ENCODE measurements around the gene DTNBP1. TPM values are rescaled to one million over a fixed set of nuclear protein-coding genes. Genes with fewer than 3 reads are reported as not detected.

Gene DTNBP1
- total RNA-seq, 2 donors from 2014 or later = 11.5 to 30.8 TPM

GRCh38 chr6:15619330-15619729 lies 43.5 kb downstream of the DTNBP1 start:
- peaks cover 4% of the 10 kb centered on the region for H3K36me3 ChIP-seq
- ATAC-seq (ENCODE audit: insufficient number of reproducible peaks, low FRiP score, low read depth) (no peak), DNase-seq (ENCODE audit: low spot score) (no peak)
- H3K4me1 ChIP-seq (ENCODE audit: control insufficient read depth in 1 of 2, low read depth in 2 of 2) = peaks cover 0 to 18% of the 10 kb centered on the region in 2 donors
- H3K27me3 ChIP-seq (replicated peaks; ENCODE audit: insufficient read depth) = no peaks in the 10 kb centered on the region
- no peak for TF ChIP-seq CTCF (IDR thresholded peaks at IDR 0.05)
- H3K4me3 ChIP-seq = no peak overlapping the region
- no peaks in the 10 kb centered on the region for H3K9me3 ChIP-seq
- H3K27ac ChIP-seq = no peak overlapping the region

GRCh38 chr6:15618685-15619084 lies 44.1 kb downstream of the DTNBP1 start:
- ATAC-seq (ENCODE audit: insufficient number of reproducible peaks, low FRiP score, low read depth) (no peak), DNase-seq (ENCODE audit: low spot score) (no peak)
- H3K36me3 ChIP-seq = peaks cover 6% of the 10 kb centered on the region
- no peak overlapping the region for H3K4me3 ChIP-seq
- TF ChIP-seq CTCF (IDR thresholded peaks at IDR 0.05) = no peak
- H3K9me3 ChIP-seq = no peaks in the 10 kb centered on the region
- peaks cover 0 to 16% of the 10 kb centered on the region in 2 donors for H3K4me1 ChIP-seq (ENCODE audit: control insufficient read depth in 1 of 2, low read depth in 2 of 2)
- no peaks in the 10 kb centered on the region for H3K27me3 ChIP-seq (replicated peaks; ENCODE audit: insufficient read depth)
- no peak overlapping the region for H3K27ac ChIP-seq

- no peaks in the 10 kb centered on the region for H3K27me3 ChIP-seq (replicated peaks; ENCODE audit: insufficient read depth)
- H3K36me3 ChIP-seq = peaks cover 6% of the 10 kb centered on the region
- no peak for ATAC-seq (ENCODE audit: insufficient number of reproducible peaks, low FRiP score, low read depth)
Measured at GRCh38 chr6:15616261-15616660, 46.6 kb downstream of the DTNBP1 start.

GRCh38 chr6:15615802-15616201 lies 47.0 kb downstream of the DTNBP1 start:
- H3K4me3 ChIP-seq = no peak overlapping the region
- no peak for DNase-seq (ENCODE audit: low spot score)
- H3K27ac ChIP-seq = no peak overlapping the region
- ATAC-seq (ENCODE audit: insufficient number of reproducible peaks, low FRiP score, low read depth) = no peak
- TF ChIP-seq CTCF (IDR thresholded peaks at IDR 0.05) = no peak
- H3K9me3 ChIP-seq = no peaks in the 10 kb centered on the region
- H3K4me1 ChIP-seq (ENCODE audit: control insufficient read depth in 1 of 2, low read depth in 2 of 2) = no peaks in the 10 kb centered on the region
- peaks cover 6% of the 10 kb centered on the region for H3K36me3 ChIP-seq
- H3K27me3 ChIP-seq (replicated peaks; ENCODE audit: insufficient read depth) = no peaks in the 10 kb centered on the region

More at GRCh38 chr6:15616261-15616660, 46.6 kb downstream of the DTNBP1 start:
- TF ChIP-seq CTCF (IDR thresholded peaks at IDR 0.05) = no peak
- Histone ChIP-seq H3K27ac (no peak overlapping the region), H3K4me1 (ENCODE audit: control insufficient read depth in 1 of 2, low read depth in 2 of 2) (peaks cover 0 to 2% of the 10 kb centered on the region in 2 donors), H3K4me3 (no peak overlapping the region), H3K9me3 (no peaks in the 10 kb centered on the region)
- DNase-seq (ENCODE audit: low spot score) = no peak

- Histone ChIP-seq H3K4me1 (ENCODE audit: control insufficient read depth in 1 of 2, low read depth in 2 of 2) (no peaks in the 10 kb centered on the region), H3K27me3 (replicated peaks; ENCODE audit: insufficient read depth) (no peaks in the 10 kb centered on the region), H3K4me3 (no peak overlapping the region), H3K9me3 (no peaks in the 10 kb centered on the region), H3K27ac (no peak overlapping the region), H3K36me3 (peaks cover 6% of the 10 kb centered on the region)
- ATAC-seq (ENCODE audit: insufficient number of reproducible peaks, low FRiP score, low read depth) = no peak
- DNase-seq (ENCODE audit: low spot score) = no peak
- no peak for TF ChIP-seq CTCF (IDR thresholded peaks at IDR 0.05)
Measured at GRCh38 chr6:15614277-15614676, 48.6 kb downstream of the DTNBP1 start.
